Midbrain (tissue), 1 donor: ENCODE data around the gene HES5.
"Not testable (repeated sequence)": the region's sequence is repeated elsewhere in the genome, so short reads cannot be mapped to it uniquely, and the experiment has no call there.

ENCODE experiments used
- DNase-seq: peaks from one replicate; lab custom pipeline; 2025; lab: John Stamatoyannopoulos, UW

The HES5 gene, protein sequence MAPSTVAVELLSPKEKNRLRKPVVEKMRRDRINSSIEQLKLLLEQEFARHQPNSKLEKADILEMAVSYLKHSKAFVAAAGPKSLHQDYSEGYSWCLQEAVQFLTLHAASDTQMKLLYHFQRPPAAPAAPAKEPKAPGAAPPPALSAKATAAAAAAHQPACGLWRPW

DNA sequence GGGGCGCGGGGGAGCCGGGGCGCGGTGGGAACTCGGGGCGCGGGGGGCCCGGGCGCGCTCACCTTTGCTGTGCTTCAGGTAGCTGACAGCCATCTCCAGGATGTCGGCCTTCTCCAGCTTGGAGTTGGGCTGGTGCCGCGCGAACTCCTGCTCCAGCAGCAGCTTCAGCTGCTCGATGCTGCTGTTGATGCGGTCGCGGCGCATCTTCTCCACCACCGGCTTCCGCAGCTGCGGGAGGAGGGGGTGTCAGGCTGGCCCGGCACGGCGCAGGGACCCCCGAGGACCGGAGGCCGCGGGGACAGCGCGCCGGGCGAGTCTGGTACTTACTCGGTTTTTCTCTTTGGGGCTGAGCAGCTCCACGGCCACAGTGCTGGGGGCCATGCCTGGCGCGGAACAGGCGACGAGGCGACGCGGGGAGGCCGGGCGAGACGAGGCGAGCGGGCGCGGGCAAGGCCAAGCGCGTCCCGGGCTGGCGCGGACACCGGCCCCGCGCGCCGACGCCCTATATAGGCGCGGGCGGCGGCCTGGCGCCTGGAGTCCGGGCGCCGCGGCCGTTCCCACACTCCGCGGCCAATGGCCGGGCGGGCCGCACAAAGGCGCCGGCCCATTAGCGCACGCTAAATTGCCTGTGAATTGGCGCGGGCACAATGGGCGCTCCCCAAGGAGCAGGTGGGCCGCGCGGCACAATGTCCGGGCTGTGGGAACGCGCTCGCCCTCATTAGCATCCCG, at the start of gene HES5:
TSS of gene HES5 (minus strand) at position 480 of the 729 bp plus-strand sequence. CDS start at position 381, 99 bp downstream.
- peak; percentile 75 for DNase-seq

DNA sequence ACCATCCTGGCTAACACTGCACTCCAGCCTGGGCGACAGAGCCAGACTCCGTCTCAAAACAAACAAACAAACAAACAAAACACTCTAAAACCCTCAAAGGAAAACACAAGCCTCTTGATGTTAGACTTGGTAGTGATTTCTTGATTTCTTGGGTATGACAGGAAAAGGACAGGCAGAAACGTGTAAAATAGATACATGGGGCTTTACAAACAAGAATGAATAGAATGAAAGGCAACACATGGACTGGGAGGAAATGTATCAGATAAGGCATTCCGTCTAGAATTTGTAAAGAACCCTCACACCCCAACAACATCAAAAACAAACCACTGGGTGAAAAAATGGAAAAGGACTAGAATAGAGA, 48.7 kb upstream of the HES5 start:
- DNase-seq, result no peak

DNA sequence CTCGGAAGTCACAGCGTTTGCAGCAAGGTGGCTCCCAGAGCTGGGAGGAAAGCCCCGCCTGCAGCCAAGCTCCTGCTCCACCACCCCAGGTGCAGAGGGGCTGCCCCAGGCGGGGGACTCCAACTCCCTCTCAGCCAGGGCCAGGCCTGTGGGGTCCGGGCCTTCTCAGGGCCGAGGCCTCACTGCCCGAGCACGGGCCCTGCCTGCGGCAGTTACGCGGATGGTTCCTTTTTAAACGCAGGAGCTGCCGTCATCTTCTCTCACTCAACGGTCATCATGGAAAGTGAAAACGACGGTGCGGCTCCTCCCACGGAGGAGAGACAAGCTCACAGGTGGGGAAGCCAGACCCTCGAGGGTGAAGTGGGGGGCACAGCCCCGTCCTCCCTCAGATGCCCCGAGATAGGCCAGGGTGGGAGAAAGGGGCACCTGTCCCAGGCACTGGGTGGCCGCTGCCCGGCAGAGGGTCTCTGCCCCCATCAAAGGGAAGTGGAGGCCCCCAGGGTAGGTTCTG, 47.6 kb upstream of the HES5 start:
- not testable (repeated sequence) for DNase-seq

DNA sequence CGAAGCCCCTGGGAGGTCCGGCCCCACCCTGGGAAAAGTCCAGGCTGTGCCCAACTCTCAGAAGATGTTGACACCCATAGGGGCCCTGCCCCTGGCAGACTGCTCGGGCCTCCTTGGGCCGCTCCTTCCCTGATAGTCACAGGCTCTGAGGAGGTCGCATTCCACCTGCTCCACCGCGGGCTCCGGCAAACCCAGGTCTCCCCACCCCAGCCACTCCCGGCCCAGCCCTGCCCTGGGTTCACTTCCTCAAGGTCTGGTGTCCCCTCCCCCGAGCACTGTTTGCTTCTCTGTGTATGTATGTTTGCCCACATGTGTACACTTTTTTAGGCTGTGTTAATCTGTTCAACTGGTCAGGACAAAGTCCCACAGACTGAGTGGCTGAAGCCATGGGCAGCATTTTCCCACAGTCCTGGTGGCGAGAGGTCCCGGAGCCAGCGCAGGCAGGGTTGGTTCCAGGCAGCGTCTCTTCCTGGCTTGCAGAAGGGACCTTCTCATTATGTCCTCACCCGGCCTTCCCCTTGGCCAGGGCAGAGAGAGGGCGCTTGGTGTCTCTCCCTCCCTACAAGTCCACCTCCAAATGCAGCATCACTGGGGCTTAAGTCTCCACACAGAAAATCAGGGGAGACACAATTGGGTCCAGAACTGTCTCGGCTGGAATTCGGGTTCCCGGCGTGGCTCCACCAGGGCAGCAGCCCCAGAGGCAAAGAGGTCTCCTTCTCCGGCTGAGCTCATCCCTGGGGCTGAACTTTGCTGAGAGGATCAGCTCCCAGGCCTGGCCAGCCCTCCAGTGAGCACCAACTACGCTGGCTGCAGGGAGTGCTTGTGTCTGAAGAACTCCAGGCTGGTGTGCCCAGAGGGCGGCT, 46.0 kb upstream of the HES5 start:
- DNase-seq, result no peak

DNA sequence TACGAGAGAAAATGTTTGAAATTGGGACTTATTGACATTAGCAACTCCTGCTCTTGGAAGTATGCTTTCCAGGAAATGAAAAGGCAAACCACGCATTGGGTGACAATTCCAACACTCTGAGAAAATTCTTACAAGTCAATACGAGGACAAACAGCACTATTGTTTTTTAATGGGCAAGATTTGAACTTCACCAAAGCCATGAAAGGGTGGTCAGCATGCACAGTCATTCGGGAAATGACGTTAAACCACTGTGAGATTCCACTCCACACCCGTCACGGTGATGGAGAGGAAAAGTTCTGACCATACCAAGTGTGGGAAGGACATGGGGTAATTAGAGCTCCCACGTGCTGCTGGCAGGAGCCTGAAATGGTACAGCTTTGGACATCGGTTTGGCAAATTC, 44.3 kb upstream of the HES5 start:
- no peak for DNase-seq

DNA sequence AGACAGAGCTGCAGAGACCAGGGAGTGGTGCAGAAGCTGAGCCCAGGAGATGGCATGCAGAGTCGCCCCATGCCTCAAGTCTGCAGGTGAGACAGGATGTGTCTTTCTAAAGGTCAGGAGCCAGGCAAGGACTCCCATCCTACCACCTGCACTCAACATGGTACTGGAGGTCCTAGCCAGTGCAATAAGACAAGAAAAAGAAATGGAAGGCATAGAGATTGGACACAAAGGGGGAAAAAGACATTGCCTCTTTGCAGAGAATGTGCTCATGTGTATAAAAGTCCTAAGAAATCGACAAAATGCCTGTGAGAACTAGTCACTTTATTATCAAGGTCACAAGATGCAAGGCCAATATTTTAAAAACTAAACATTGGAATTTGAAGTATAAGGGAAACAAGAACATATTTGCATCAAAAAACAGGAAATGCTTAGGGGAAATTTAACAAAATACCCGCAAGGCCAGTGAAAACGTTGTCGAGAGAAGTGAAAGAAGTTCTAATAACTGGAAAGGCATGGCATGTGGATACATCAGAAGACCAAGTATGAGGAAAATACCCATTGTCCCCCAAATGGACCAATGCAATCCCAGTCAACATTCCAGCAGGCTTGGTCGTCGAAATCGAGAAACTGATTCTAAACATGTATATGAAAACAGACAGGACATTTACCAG, 43.3 kb upstream of the HES5 start:
- DNase-seq, result no peak

DNA sequence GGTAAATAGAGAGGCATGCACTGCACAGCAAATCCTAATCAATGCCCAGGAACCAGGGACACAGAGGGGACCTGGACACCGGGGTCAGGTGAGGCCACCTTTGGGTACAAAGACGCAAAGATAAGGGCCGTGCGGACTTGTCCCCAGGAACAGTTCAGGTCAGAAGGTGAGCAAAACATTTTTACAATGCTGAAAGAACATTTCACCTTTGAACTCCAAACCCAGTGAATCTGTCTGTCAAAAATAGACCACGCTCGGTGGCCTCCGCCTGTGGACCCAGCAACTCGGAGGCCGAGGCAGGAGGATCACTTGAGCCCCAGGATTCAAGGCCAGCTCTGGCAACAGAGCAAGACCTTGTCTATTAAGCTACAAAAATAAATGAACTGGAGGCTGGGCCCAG, 41.3 kb upstream of the HES5 start:
- DNase-seq, result no peak

DNA sequence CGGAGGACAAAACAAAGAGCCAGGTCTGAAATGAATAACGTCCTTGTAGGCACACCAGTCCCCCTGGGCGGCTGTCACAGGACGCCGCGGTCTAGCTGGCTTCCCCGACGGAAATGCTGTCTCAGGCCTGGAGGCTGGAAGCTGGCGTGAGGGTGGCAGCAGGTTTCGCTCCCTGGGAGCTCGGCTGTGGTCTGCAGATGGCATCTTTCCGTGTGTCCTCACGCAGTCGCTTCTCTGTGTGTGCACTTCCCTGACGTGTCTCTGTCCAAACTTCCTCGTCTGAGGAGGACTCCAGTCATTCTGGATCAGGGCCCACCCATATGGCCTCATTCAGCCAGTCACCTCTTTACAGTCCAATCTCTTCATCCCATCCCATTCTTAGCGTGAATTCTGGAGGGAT, 40.3 kb upstream of the HES5 start:
- DNase-seq, result no peak

DNA sequence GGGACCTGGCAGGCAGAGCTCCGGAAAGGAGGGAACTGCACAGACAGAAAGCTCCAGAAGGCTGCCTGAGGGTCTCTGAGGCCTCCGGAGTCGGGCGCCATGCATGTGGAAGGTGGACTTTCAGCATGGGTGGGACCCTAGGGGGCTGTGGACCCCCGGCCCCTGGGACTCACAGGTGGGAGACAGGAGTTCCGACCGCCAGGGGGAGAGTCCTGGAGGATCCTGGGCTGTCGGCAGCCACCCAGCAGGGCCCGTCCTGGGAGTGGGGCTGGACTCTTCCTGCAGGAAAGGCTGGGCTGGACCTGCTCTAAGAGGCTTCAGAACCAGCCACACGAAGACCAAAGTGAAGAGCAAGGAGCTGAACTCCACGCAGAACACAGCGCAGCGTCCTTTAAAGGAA, 39.6 kb upstream of the HES5 start:
- DNase-seq, result not testable (repeated sequence)

DNA sequence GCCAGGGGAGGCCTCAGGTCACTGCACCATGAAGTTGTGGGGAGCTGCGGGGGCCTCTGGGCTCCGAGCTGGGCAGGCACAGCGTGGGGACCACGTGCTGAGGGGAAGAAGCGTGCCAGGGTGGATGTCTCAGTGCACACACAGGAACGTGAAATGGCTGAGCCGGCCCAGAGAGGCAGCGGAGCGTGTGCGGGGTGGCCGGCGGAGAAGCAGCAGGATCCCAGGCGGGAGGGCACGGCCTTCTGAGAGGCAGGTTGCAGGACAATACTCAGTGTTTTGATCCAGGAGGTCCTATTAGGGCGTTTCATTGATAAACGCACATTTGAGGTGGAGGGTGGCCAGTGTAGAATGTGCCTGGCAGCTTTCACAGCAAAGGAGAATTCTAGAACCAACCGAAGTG, 39.0 kb upstream of the HES5 start:
- DNase-seq, result no peak

DNA sequence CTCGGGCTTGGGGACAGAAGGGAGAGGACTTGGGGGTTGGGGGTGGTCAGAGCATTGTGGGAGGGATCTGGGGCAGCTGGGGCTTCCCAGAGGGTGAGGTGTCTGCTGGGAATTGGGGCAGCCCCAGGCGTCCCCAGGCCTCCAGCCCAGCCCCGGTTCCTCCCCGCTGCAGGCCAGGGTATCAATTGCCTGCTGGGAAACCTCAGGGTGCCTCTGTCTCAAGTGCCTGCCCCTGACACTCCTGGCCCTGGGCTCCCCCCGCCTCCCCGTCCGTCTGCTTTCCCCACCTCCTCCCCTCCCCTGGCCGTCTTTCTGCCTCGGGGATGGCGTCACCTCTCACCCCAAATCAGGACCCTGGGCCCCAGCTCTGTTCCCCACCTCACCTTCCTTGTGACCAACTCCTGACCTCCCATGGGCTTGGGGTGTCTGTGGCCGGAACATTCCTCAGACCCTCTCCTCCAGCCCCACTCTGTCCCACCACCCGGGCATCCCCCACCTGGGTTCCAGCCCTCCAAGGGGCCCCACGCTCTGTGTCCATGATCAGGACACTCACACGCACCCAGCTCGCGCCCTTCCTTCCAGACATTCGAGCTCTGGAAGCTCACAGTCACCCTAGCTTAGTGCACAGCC, 38.2 kb upstream of the HES5 start:
- not testable (repeated sequence) for DNase-seq

DNA sequence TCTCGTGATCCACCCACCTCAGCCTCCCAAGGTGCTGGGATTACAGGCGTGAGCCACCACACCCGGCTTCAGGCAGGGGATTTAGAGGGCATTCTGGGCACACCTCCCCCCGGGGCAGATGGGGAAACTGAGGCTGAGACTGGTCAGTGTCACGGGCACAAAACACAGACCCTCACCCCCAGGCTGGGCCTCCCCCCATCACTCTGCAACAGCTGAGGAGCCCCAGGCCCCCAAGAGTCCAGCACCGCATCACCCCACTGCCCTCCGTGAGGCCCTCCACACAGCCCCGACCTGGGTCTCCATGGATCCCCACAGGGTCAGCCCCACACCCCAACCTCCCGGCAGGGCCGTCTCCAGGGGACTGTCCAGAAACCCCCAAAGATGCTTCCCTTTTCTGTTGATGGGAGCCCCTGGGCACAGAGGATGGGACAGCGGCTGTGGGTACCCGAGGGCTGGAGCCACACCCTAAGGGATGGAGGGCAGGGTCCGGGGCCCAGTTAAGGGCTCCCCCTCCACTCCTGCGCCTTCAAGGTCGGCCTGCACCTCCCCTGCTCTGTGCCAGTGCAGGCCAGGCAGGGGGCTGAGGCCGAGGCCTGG, 37.1 kb upstream of the HES5 start:
- no peak for DNase-seq

DNA sequence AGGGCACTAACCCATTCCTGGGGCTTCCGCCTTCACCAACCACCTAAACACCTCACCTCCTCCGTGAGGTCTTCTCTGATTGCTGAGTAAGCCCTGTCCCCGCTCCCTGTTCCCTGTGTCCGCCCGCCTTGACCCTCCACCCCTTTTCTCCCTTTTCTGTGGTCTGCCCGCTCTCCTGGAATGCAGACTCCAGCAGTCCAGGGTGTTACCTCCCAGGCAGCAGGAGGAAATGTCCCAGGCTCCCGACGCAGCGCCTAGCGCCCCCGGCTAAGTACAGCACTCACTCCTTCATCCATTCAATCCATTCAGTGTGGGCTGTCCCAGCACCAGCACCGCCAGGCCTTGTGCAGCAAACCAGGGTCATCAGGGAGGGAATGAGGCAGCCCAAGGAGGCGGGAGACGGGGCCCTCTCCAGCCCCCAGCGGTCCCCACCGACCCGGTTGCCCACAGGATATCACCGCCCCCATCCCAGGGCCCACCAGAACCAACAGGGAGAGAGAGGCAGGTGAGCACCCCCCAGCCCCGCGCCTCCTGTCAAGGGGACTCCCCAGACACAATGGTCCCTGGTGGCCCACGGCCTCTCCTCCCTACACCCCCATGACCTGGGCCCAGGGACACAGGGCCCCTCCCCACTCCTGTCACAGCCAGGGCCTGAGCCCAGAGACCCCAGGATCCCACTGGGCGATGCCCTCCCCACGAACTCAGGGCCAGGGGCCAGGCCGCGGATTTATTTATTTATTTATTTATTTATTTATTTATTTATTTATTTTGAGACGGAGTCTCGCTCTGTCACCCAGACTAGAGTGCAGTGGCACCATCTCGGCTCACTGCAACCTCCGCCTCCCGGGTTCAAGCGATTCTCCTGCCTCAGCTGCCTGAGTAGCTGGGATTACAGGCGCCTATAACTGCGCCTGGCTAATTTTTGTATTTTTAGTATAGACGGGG, 36.3 kb upstream of the HES5 start:
- no peak for DNase-seq

DNA sequence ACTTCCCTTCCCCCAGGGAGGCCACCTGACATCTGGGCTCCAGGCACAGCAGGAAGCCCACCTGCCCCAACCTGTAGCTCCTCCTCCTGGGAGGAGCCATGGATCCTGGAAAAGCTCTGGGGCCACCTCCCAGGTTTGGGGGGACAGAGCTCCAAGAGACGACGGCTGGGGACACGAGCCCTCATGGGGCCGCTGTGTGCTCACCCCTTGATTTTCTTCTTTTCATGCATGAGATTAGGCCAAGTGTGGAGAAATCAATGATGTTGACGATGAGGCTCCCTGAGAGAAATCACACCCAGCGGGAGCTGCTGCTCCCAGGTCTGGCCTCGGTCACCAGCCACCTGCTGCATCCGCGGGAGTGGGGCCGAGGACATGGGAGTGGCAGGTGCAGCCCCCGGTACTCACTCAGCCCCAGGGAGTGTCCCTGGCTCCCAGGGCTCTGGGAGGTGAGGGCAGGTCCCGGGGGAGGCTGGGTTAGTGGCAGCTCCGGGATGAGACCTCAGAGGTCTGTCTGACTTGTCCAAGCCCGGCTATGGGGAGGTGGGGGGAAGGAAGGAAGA, 34.8 kb upstream of the HES5 start:
- no peak for DNase-seq

DNA sequence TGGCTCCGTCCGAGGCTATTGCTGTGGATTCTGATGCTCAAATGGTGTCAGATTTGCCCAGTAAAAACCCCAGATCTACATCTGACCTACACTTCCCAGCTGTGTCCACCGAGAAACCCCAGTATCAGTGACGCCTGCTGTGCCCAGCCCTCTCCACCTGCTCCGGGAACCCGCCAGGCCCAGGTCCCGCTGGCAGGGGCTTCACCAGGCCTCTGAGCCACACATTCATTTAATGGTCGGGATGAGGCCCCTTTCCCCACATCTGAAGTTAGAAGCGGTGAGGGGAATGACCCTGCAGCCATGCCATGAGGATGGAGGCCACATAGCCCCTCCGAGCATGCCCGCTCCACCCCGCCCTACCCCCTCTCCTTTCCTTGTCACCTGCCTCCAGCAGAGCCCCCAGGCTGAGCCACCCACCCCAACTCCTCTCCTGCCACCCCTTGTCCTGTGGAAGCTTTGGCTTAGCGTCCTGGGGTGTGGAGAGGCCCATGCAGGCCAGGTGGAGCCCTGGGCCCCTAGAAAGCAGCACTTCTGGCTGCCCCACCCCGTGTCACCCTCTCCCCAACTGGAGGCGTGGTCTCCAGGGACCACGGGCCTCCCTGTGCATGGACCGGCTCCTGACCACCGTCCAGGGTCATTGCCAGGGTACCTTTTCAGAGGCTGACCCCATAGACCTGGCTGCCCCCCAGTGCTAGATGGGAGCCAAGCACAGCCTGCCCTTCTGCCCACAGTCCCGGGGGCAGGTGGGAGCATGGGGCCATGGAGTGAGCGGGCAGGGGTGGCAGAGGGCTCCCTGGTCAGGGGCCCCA, 34.1 kb upstream of the HES5 start:
- no peak for DNase-seq

DNA sequence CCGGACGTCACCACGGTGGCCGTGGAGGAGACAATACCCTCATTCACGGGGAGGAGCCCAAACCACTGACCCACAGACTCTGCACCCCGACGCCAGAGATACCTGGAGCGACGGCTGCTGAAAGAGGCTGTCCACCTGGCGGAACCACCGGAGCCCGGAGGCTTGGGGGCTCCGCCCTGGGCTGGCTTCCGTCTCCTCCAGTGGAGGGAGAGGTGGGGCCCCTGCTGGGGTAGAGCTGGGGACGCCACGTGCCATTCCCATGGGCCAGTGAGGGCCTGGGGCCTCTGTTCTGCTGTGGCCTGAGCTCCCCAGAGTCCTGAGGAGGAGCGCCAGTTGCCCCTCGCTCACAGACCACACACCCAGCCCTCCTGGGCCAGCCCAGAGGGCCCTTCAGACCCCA, 33.1 kb upstream of the HES5 start:
- no peak for DNase-seq

DNA sequence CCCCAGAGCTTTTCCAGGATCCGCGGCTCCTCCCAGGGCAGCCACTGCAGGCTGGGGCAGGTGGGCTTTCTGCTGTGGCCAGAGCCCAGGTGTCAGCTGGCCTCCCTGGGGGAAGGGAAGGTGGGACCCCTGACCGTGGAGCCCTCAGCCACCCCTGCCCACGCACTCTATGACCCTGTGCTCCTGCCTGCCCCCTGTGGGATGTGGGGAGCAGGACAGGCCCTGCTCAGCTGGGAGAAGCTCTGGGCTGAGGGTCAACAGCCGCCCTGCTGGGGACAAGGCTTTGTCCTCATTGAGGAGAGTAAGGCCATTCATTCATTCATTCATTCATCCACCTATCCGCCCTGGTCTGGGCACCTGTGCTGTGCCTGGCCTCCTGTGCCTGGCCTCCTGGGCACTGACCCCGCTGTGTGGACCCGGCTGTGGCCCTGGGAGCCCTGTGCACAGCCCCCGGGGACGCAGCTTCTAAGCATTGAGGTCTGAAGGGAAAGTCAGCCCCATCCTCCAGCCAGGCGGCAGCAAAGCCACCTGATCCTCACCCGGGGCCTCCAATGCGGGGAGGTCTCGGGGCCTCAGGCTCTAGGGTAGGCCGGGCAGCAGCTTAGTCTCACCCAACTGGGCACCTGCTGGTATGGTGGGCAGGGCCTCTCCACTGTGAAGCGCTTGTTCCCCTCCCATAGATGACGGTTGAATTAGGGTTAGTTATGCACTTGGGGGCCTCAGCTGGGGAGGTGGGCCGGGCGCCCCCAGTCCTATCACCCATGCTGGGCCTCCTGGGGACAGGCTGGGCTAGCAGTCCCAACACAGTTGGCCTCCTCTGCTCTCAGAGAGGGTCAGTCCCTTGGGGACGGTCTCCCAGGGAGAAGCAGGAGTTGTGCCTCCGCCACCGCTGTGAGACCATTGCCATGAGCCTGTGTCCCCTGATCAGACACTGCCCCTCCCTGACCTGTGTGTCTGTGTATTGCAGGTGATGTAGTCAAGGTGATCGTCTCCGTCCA, 32.1 kb upstream of the HES5 start:
- DNase-seq, result no peak

DNA sequence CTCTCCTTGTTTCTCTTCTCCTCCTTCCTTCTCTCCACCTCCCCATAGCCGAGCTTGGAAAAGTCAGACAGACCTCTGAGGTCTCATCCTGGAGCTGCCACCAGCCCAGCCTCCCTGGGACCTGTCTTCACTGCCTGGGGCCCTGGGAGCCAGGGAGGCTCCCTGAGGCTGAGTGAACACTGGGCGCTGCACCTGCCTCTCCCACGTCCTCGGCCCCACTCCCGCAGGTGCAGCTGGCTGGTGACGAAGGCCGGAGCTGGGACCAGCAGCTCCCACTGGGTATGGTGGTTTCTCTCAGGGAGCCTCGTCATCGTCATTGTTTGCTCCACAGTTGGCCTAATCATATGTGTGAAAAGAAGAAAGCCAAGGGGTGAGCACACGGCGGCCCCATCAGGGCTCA, 31.4 kb upstream of the HES5 start:
- DNase-seq, result no peak
